GM21390 (cell line): ENCODE data around the gene AHDC1.

Experiments
- ATAC-seq: cut with Tn5 transposase; IDR thresholded peaks from one replicate; pipeline ENCODE4 v1.9.1; 2021; ENCODE audit not compliant: unreplicated experiment

Gene AHDC1

GRCh38 chr1:27567146-27567526 is 36.8 kb downstream of the AHDC1 start:
- no peak for ATAC-seq

DNA sequence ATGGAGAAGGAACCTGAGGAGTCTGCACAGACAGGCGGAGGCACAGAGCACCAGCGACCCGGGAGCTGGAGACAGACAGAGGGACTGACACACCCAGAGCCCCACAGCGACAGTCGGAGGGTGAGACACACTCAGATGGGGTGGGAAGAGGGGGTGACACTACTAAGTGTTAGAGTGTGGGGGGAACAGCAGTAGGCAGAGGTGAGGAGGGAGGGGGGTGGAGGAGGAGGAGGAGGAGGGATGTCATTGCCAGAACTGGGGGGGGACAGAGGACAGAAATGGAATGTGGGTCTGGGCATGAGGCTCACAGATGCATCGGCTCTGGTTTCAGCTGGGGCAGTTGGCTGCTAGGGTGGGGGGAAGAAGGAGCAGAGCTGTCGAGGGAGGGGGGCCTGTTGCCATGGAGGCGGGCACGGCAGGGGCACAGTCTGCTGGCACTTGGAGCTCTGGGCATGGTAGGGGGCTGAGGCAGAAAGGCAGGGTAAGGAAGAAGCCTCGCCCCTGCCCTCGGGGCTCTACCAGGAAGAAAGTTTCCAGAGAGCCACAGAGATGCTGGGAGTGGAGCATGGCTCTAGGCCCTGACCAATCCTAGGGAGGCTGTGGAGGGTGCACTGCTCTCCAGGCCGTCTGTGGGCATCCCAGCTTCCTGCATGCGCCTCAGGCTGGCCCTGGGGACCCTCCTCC is 37.3 kb downstream of the AHDC1 start:
- no peak for ATAC-seq

GRCh38 chr1:27564710-27565649 is 39.0 kb downstream of the AHDC1 start:
- ATAC-seq = no peak

- ATAC-seq = no peak
Observed at GRCh38 chr1:27563591-27564471, 40.1 kb downstream of the AHDC1 start.

- ATAC-seq = no peak
Observed at GRCh38 chr1:27563341-27563590, 40.7 kb downstream of the AHDC1 start.

DNA sequence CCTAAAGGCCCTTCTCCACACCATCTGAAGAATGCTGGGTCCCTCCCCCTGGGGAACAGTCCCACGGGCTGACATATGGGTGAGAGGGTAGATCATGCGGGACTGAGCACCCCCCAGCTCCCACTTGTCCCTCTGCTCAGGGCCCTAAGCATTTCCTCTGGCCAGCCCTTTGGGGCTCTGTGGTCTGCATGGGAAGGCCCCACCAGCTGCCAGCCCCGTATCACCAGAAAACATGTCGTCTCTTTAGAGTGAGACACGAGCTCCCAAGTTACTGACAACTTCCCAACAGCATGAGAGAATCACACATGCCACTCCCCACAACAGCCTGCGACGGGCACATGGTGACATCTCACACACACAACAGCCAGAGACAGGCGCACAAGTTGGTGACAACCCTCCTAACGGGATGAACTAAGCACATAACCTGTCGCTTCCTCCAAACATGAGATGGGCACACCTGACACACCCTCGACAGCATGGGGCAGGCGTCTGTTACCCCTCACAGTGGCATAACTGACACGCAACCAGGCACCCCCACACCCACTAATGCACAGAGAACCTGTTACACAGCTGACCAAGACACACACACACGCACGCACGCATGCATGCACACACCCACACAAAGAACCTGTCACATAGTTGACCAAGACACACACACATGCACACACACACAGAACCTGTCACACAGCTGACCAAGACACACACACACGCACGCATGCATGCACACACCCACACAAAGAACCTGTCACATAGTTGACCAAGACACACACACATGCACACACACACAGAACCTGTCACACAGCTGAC is 41.2 kb downstream of the AHDC1 start:
- ATAC-seq = no peak

DNA sequence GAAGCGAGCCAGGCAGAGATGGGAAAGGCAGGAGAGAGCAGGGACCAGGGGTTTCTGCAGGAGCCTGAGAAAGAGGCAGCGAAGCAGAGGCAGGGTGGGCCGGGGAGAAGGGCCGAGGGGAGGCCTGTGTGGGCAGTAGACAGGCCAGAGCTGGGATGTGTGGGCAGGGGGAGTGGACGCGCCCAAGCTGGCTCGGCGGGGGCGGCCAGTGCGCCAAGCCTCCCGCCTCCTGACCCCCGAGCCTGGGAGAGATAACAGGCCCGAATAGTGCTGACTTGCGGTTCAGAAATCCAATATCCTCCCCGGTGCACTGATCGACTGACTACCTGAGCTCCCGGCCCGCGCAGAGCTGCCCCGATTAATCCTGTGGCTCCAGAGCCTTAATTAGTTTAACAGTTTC is 41.9 kb downstream of the AHDC1 start:
- no peak for ATAC-seq

DNA sequence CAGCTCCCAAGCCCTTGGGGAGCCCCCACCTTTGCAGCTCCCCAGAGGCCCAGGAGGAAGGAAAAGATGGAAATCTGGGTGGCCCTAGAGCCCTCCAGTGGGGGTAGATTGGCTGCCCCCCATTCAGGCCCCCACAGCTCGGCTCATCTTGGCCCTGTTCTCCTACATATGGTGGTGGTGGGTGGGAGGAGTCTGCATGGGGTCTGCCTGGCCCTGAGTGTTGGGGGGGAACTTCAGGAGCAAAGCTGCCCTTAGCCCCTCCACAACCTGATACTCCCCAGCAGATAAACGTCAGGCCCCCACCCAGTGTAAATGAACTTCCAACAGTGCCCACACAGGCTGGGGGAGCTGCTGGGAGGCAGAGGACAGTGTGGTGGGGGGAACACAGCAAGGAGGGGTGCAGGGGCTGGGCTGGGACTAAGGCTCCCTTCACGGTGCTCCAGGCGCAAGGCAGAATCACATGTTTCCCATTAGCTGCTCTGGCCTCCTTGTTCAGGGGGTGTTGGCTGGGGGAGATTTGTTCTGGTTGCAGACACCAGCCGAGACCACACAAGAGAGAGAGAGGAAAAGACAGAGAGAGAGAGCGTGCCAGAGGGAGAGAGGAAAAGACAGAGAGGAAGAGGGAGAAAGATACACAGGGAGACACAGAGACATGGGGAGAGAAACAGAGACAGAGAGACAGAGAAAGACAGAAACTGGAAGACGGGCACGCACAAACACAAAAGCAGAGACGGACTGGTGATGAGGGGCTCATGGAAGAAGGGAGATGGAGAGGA is 42.6 kb downstream of the AHDC1 start:
- ATAC-seq = no peak

DNA sequence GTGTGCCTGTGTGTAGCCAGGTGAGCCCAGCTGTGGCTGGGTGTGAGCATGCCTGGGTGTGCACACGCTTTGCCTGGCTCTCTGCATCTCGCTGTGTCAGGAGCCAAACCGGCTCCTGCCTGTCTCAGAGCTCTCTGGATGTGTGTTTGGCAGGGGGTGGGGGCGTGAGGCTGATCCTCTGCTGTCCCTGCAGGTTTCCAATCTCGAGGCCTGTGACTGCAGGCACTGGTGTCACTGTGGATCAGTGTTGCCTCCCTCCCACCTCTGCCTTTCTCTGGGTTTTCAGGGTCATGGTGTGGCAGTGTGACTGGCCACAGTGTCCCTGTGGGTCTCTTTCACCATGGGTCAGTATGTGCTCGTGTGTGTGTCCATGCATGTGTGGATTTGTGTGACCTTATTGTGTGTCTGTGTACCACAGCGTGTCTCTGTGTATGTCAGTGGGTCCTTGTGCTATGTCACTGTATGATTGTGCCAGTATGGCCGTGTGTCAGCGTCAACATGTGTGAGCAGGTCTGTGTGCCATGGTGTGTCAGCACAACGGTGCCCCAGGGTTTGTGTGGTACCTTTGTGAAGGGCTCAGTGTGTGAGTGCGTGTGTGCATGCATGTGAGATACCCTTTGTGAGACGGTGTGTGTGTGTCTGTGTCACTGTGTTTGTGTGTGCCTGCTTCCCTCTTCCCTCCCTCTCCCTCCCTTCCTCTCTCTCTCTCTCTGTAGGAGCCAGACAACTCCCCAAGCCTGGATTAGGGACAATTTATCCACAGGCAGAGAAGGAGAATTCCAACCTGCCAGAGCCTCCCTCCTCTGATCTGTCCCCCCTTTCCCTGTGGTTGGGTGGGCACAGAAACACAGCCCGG is 43.4 kb downstream of the AHDC1 start:
- no peak for ATAC-seq

GRCh38 chr1:27559466-27560030 is 44.4 kb downstream of the AHDC1 start:
- ATAC-seq = no peak

DNA sequence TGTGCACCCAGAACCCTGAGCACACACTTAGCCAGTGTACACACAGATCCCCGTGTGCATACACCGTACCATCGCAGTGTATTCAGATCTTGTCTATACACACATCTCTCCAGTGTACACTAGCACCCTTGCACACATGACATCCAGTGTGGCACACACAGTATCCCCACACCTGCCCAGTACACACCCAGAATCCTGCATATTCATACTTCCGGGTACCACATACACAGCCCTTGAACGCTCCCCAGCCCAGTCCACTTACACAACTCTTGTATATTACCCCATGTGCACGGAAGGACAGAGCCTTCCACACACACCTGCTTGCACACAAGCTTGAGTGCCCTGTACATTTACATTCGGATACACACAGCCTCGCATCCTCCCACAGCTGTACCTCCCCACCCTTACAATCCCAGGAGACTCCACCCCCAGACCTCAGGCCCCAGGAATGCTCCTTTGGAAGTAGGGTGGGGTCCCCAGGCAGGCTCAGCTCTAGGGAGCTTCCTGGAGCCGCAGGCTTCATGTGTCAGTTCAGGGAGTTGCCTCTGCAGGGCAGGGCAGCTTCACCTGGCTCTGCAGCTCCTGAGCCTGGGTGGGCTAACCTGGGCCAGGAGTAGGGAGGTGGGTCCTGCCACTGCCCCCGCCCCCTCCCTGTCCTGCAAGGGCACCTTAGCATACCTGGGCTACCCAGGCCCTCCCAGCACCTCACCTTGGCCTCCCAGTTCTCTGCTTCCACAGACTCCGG is 46.2 kb downstream of the AHDC1 start:
- no peak for ATAC-seq

- ATAC-seq = no peak
Observed at GRCh38 chr1:27556781-27557595, 47.0 kb downstream of the AHDC1 start.

- no peak for ATAC-seq
Observed at GRCh38 chr1:27556435-27556780, 47.5 kb downstream of the AHDC1 start.

GRCh38 chr1:27555700-27556424 is 48.1 kb downstream of the AHDC1 start:
- ATAC-seq = no peak

GRCh38 chr1:27554759-27555699 is 48.9 kb downstream of the AHDC1 start:
- ATAC-seq = no peak

- ATAC-seq = no peak
Observed at GRCh38 chr1:27554293-27554692, 49.7 kb downstream of the AHDC1 start.
